MM.1S (cell line): ENCODE data around the gene PTPRG.

ENCODE experiments used
- CTCF ChIP-seq: fragments of 300-600 bp; sonication (generic); IDR thresholded peaks from 2 replicates; pipeline ENCODE4 v1.5.1; 2016; ENCODE audit warnings: antibody characterized with exemption, low read length, mixed read lengths
- EZH2 ChIP-seq: fragments of 300-600 bp; sonication (generic); optimal IDR thresholded peaks from 2 replicates; pipeline ENCODE3; 2017; ENCODE audit warnings: low read depth, mild to moderate bottlenecking, antibody characterized with exemption, low read length, mixed read lengths
- EZH2phosphoT487 ChIP-seq: fragments of 300-600 bp; sonication (generic); IDR thresholded peaks from 2 replicates; pipeline ENCODE4 v1.6.1; 2018; ENCODE audit warnings: antibody characterized with exemption, low read length

- TF ChIP-seq CTCF (no peak), EZH2 (no peak), EZH2phosphoT487 (no peak)
Measured at GRCh38 chr3:61575893-61576292, 14.5 kb downstream of the PTPRG start.
